CD14-positive monocyte (primary cell): ENCODE results near the gene CCS. TPM values are rescaled to one million over a fixed set of nuclear protein-coding genes. Genes with fewer than 3 reads are reported as not detected.

Source experiments
- DNase-seq, 3 donors: peaks; one replicate each; pipeline ENCODE4 v3.0.0-alpha.2; 2011 to 2022
- H2AFZ ChIP-seq: 2 replicates; pipeline ENCODE4 v1.6.0; 2012; ENCODE audit warnings: mild to moderate bottlenecking, low read depth, low read length, inconsistent platforms; ENCODE audit not compliant: insufficient read depth, poor library complexity, severe bottlenecking
- H3K27ac ChIP-seq, 2 donors: 1 replicate in 1 of 2; 2 replicates in 1 of 2; pipeline ENCODE4 v1.5.1; 2012 to 2013; ENCODE audit warnings: low read length in 2 of 2, control low read depth in 1 of 2, inconsistent platforms in 1 of 2, low read depth in 1 of 2, mild to moderate bottlenecking in 1 of 2
- H3K27me3 ChIP-seq, 2 donors: one replicate each; pipeline versions ENCODE4 v1.6.0 to v1.6.1; 2011 to 2013; ENCODE audit warnings: low read length in 2 of 2; ENCODE audit not compliant: control insufficient read depth in 2 of 2, insufficient read depth in 2 of 2
- H3K36me3 ChIP-seq, 2 donors: replicated peaks in 1 of 2; 1 replicate in 1 of 2; 2 replicates in 1 of 2; pipeline versions ENCODE4 v1.5.1 to v1.6.1; 2012 to 2013; ENCODE audit warnings: low read length in 2 of 2, control low read depth in 1 of 2, inconsistent platforms in 1 of 2, mild to moderate bottlenecking in 1 of 2; ENCODE audit not compliant: insufficient read depth in 2 of 2, control insufficient read depth in 1 of 2
- H3K4me1 ChIP-seq, 2 donors: 1 replicate in 1 of 2; 2 replicates in 1 of 2; pipeline versions ENCODE4 v1.5.1 to v1.6.1; 2012 to 2013; ENCODE audit warnings: low read length in 2 of 2, control low read depth in 1 of 2, inconsistent platforms in 1 of 2, mild to moderate bottlenecking in 1 of 2, moderate library complexity in 1 of 2; ENCODE audit not compliant: insufficient read depth in 2 of 2, control insufficient read depth in 1 of 2
- H3K4me2 ChIP-seq: replicated peaks from 2 replicates; pipeline ENCODE3; 2012; ENCODE audit warnings: low read length, moderate library complexity, mild to moderate bottlenecking; ENCODE audit not compliant: poor library complexity, severe bottlenecking; ENCODE audit errors: extremely low read depth
- H3K4me3 ChIP-seq, 3 experiments: fragments of 200-600 bp in 1 of 3; sonication (generic) in 1 of 3; replicated peaks in 1 of 3; 1 replicate in 2 of 3; 2 replicates in 1 of 3; pipeline ENCODE4 v1.5.1; 2011 to 2013; ENCODE audit warnings: low read length in 3 of 3, mild to moderate bottlenecking in 3 of 3, control low read depth in 2 of 3, low read depth in 2 of 3, inconsistent platforms in 1 of 3, moderate library complexity in 1 of 3
- H3K79me2 ChIP-seq: 2 replicates; pipeline ENCODE4 v1.6.0; 2012; ENCODE audit warnings: mild to moderate bottlenecking, control low read depth, inconsistent platforms, low read length, moderate library complexity; ENCODE audit not compliant: insufficient read depth
- H3K9ac ChIP-seq: 2 replicates; pipeline ENCODE4 v1.6.0; 2017; ENCODE audit warnings: low read length, mild to moderate bottlenecking; ENCODE audit not compliant: insufficient read depth, poor library complexity, severe bottlenecking
- H3K9me3 ChIP-seq, 2 donors: replicated peaks in 1 of 2; 1 replicate in 1 of 2; 2 replicates in 1 of 2; pipeline versions ENCODE4 v1.5.1 to v1.6.1; 2012 to 2013; ENCODE audit warnings: low read length in 2 of 2, control low read depth in 1 of 2; ENCODE audit not compliant: control insufficient read depth in 1 of 2, insufficient read depth in 1 of 2
- H4K20me1 ChIP-seq: 2 replicates; pipeline ENCODE4 v1.6.0; 2012; ENCODE audit warnings: mild to moderate bottlenecking, low read length, control low read depth, moderate library complexity; ENCODE audit not compliant: insufficient read depth
- H3K27ac Mint-ChIP-seq, 7 donors: one replicate each; pipeline ENCODE4 v1.8.0; 2020; ENCODE audit warnings: mild to moderate bottlenecking in 7 of 7, mixed read lengths in 7 of 7, moderate library complexity in 6 of 7, inconsistent platforms in 2 of 7
- H3K27me3 Mint-ChIP-seq, 3 donors: one replicate each; pipeline ENCODE4 v1.8.0; 2021 to 2022; ENCODE audit warnings: low read depth in 3 of 3, mild to moderate bottlenecking in 3 of 3, mixed read lengths in 3 of 3, moderate library complexity in 3 of 3, inconsistent platforms in 1 of 3
- H3K36me3 Mint-ChIP-seq, 2 donors: one replicate each; pipeline ENCODE4 v1.8.0; 2020; ENCODE audit warnings: mixed read lengths in 2 of 2, inconsistent platforms in 1 of 2, mild to moderate bottlenecking in 1 of 2
- H3K4me1 Mint-ChIP-seq: one replicate; pipeline ENCODE4 v1.8.0; 2020; ENCODE audit warnings: mild to moderate bottlenecking, mixed read lengths
- H3K4me3 Mint-ChIP-seq, 2 donors: one replicate each; pipeline ENCODE4 v1.8.0; 2020; ENCODE audit warnings: mild to moderate bottlenecking in 2 of 2, mixed read lengths in 2 of 2, moderate library complexity in 1 of 2
- H3K9me3 Mint-ChIP-seq, 7 donors: one replicate each; pipeline ENCODE4 v1.8.0; 2020 to 2022; ENCODE audit warnings: mixed read lengths in 7 of 7, mild to moderate bottlenecking in 6 of 7, moderate library complexity in 6 of 7, inconsistent platforms in 2 of 7
- WGBS: methylation state at CpG from one replicate; pipeline ENCODE4 v1.1.5; 2013; ENCODE audit warnings: missing lambda C conversion rate; ENCODE audit not compliant: insufficient coverage; 5-methylcytosine and 5-hydroxymethylcytosine counted together
- intact Hi-C, 2 donors: fragments of 100-400 bp; cut with micrococcal nuclease; formaldehyde crosslinking; loops; one replicate each; pipeline versions ENCODE4 v1.15.0 to v1.15.1; 2023
- polyA plus RNA-seq, 3 donors: library from polyadenylated mRNA; depleted of rRNA in 1 of 3; unstranded in 2 of 3; stranded (reverse) in 1 of 3; fragments of 300-500 nt in 2 of 3; fragments of >200 nt in 1 of 3; fragmentation: Illumina TruSeq in 2 of 3; gene quantifications; 1 replicate in 2 of 3; 2 replicates in 1 of 3; pipeline ENCODE4 v1.2.3, GENCODE V29; 2012 to 2021
- TF ChIP-seq, protein P1 (sequence below): fragments of 200-600 bp; IDR thresholded peaks from one replicate; pipeline ENCODE4 v1.8.0; 2022; ENCODE audit warnings: antibody characterized with exemption, mild to moderate bottlenecking

CCS gene
- polyA plus RNA-seq, 3 donors: 26.9 to 67.9 (median 37.0) TPM

DNA sequence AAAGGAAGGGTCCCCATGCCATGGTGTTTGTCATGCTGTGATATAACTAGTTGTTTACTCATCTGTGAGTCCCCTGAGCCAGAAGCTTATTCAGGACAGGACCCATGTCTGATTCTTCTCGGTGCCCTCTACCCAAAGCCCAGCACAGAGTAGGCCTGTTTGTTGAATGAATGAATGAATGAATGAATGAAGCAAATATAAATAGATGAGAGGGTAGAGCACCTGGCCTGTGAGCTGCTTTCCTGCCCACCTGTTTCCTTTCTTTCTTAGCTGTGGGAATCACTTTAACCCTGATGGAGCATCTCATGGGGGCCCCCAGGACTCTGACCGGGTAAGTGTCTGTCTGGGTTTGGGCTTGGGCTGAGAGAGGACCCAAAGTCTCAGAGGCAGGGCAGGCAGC, 7.2 kb downstream of the CCS start:
- Histone ChIP-seq H3K4me3 (no peak overlapping the region), H2AFZ (no peak overlapping the region), H3K9ac (no peak overlapping the region), H3K27me3 (no peaks in the 10 kb centered on the region), H3K79me2 (no peaks in the 10 kb centered on the region), H3K4me1 (peaks cover 21 to 29% of the 10 kb centered on the region in 2 donors), H3K27ac (peak overlapping the region; percentile 5 to 17), H3K4me2 (no peak overlapping the region), H3K9me3 (no peaks in the 10 kb centered on the region), H3K36me3 (peaks cover 26 to 39% of the 10 kb centered on the region in 2 donors), H4K20me1 (no peaks in the 10 kb centered on the region)
- H3K27me3 Mint-ChIP-seq: peaks cover 0 to 1% (median 0%) of the 10 kb centered on the region in 3 donors
- intact Hi-C loops: no loop called here
- H3K9me3 Mint-ChIP-seq: no peaks in the 10 kb centered on the region
- DNase-seq: no peak
- peaks cover 33 to 51% of the 10 kb centered on the region in 2 donors for H3K36me3 Mint-ChIP-seq
- H3K27ac Mint-ChIP-seq: peak overlapping the region in 4 of 7 donors; percentile 33 to 83 (median 48)
- peaks cover 27% of the 10 kb centered on the region for H3K4me1 Mint-ChIP-seq
- 67% methylated on average over 1 of the region's 2 CpGs for WGBS
- TF ChIP-seq, protein P1, sequence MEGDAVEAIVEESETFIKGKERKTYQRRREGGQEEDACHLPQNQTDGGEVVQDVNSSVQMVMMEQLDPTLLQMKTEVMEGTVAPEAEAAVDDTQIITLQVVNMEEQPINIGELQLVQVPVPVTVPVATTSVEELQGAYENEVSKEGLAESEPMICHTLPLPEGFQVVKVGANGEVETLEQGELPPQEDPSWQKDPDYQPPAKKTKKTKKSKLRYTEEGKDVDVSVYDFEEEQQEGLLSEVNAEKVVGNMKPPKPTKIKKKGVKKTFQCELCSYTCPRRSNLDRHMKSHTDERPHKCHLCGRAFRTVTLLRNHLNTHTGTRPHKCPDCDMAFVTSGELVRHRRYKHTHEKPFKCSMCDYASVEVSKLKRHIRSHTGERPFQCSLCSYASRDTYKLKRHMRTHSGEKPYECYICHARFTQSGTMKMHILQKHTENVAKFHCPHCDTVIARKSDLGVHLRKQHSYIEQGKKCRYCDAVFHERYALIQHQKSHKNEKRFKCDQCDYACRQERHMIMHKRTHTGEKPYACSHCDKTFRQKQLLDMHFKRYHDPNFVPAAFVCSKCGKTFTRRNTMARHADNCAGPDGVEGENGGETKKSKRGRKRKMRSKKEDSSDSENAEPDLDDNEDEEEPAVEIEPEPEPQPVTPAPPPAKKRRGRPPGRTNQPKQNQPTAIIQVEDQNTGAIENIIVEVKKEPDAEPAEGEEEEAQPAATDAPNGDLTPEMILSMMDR: no peak
- H3K4me3 Mint-ChIP-seq: no peak overlapping the region

DNA sequence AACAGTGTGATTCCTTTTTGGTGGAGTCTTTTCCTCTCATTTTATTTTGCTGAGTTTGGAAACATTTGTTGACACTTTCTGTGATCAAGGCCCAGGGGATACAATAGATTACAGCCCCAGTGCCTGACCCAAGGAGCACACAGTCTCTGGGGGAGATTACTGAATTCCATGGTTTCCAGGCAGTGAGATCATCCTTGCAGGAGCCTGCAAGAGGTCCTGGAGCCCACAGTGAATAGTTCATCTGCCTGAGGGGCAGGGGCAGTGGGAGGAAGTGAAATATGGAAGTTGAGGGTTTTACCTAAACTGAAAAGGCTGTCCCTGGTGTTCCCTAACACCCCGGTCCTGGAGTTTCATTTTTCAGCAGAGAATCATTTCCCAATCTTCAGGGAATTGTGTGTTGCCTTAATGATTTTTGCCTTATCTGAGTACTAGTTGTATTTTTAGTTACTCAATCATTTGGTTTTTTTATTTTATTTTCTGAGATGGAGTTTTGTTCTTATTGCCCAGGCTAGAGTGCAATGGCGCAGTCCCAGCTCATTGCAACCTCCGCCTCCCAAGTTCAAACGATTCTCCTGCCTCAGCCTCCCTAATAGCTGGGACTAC, 7.7 kb downstream of the CCS start:
- H3K36me3 Mint-ChIP-seq: peaks cover 38 to 56% of the 10 kb centered on the region in 2 donors
- peak overlapping the region; percentile 5 to 17 for H3K27ac ChIP-seq

More for the DNA sequence above, 7.7 kb downstream of the CCS start:
- Histone ChIP-seq H2AFZ (no peak overlapping the region), H4K20me1 (no peaks in the 10 kb centered on the region), H3K79me2 (no peaks in the 10 kb centered on the region), H3K4me1 (peaks cover 21 to 24% of the 10 kb centered on the region in 2 donors), H3K9me3 (no peaks in the 10 kb centered on the region), H3K9ac (no peak overlapping the region), H3K4me2 (peak overlapping the region; percentile 23), H3K27me3 (no peaks in the 10 kb centered on the region), H3K4me3 (no peak overlapping the region), H3K36me3 (peaks cover 31 to 44% of the 10 kb centered on the region in 2 donors)
- peak in 2 of 3 donors; percentile 29 to 46 for DNase-seq
- Mint-ChIP-seq H3K9me3 (no peaks in the 10 kb centered on the region), H3K27ac (peak overlapping the region in 6 of 7 donors; percentile 20 to 83 (median 48)), H3K4me3 (no peak overlapping the region), H3K4me1 (peaks cover 22% of the 10 kb centered on the region), H3K27me3 (no peaks in the 10 kb centered on the region)
- TF ChIP-seq, protein P1: no peak
- intact Hi-C loops: no loop called here
- WGBS: no CpG with 5 or more reads among the region's 4 CpGs
